Pancreas (tissue), 10 donors: Measurements from ENCODE around the gene TIMM17A. TPM values are rescaled to one million over a fixed set of nuclear protein-coding genes. Genes with fewer than 3 reads are reported as not detected.

Experiments used
- ATAC-seq, 4 donors: fragments of 200-7000 bp; cut with Tn5 transposase; one replicate each; pipeline versions ENCODE4 v1.8.0 to v1.9.1; 2020; ENCODE audit warnings: mild to moderate bottlenecking in 4 of 4, moderate library complexity in 4 of 4
- DNase-seq, 6 donors: peaks; one replicate each; pipeline ENCODE4 v3.0.0-alpha.2; 2020
- FAIRE-seq: peaks from 2 replicates; lab custom pipeline; 2012; peaks lifted over from hg19 to GRCh38; lab: Jason Lieb, UNC
- H3K27ac ChIP-seq, 4 donors: fragments of 200-600 bp; sonication (generic); 1 replicate in 3 of 4; 2 replicates in 1 of 4; pipeline versions ENCODE4 v1.5.0 to v1.8.0; 2020
- H3K27me3 ChIP-seq, 4 donors: fragments of 200-600 bp; one replicate each; pipeline ENCODE4 v1.8.0; 2021
- H3K36me3 ChIP-seq, 3 donors: fragments of 200-600 bp; sonication (generic) in 1 of 3; one replicate each; pipeline versions ENCODE4 v1.5.0 to v1.8.0; 2020 to 2021
- H3K4me1 ChIP-seq, 3 donors: fragments of 200-600 bp; one replicate each; pipeline ENCODE4 v1.8.0; 2021
- H3K4me3 ChIP-seq, 4 donors: fragments of 200-600 bp; sonication (generic) in 2 of 4; one replicate each; pipeline versions ENCODE4 v1.5.0 to v1.8.0; 2020 to 2021
- H3K9me3 ChIP-seq, 4 donors: fragments of 200-600 bp; one replicate each; pipeline ENCODE4 v1.8.0; 2021
- WGBS, 2 donors: extraction: QIAGEN DNeasy Blood & Tissue Kit; methylation state at CpG; one replicate each; pipeline ENCODE4 v1.1.7; 2013; 5-methylcytosine and 5-hydroxymethylcytosine counted together
- intact Hi-C, 3 donors: fragments of 100-400 bp; cut with DNase I; formaldehyde crosslinking; loops; one replicate each; pipeline versions ENCODE4 v1.11.1 to v1.14.2; 2022
- polyA plus RNA-seq, 2 donors: library from polyadenylated mRNA; stranded (reverse); fragments of 200-250 nt; gene quantifications; one replicate each; pipeline ENCODE4 v1.2.3, GENCODE V29; 2013
- total RNA-seq, 6 donors: library from RNA; stranded (reverse); fragmentation: NEBNext Ultra II Directional in 4 of 6; extraction: Animal tissue kit (Norgen Biotek cat#: 25700) in 4 of 6; gene quantifications; one replicate each; pipeline versions ENCODE4 v1.2.1 to v1.2.4, GENCODE V29; 2021 to 2023
- TF ChIP-seq, protein P1 (sequence below), 4 donors: fragments of 200-600 bp; sonication (generic) in 3 of 4; IDR thresholded peaks; one replicate each; pipeline versions ENCODE4 v1.5.0 to v1.8.0; 2021; ENCODE audit warnings: antibody characterized with exemption in 4 of 4
- donor health status: healthy with polysubstance abuse.
- donor health status: DM: no; HTN: no; CAD: no; lungs with moderate emphysema.
- donor health status: DM: no; HTN: no; CAD: no.
- donor health status: control.
- donor health status: control.
- donor health status: Bipolar disorder and iron deficiency.
- donor health status: DM: yes; HTN: yes; CAD: no.
- donor health status: DM: no; HTN: no; CAD: no.
- donor health status: DM: no; HTN: no; CAD: no.
- donor health status: DM: yes; HTN: yes; CAD: no.

TIMM17A gene
- total and polyA plus RNA-seq, 8 donors, result 7.9 to 28.2 (median 17.5) TPM

DNA sequence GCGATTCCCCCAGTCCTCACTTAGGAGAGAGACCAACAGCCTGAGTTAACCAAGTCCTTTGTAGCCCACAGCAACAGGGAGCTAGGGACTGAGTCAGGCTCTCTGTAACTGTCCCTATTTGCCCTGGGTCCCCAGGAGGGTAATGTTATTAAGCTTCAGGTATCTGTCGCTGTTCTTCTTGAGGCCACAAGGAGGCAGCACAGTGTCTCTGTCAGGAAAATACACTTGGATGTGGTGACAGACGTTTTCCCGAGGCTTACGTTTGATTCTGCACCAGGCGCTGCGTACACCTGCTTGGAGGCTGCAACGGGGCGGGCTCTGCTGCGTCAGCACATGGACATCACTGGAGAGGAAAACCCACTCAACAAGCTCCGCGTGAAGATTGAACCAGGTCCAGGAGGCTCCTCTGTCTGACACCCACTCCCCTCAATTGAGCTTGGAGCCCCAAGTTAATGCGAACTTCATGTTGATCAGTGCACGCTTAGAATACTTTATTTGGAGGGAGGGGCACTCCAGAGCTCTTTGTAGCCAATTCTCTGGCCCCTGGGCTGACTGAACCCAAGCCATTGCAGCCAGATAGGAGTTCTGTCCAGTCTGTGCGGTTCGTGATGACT is 44.4 kb downstream of the TIMM17A start:
- no peaks in the 10 kb centered on the region for H3K27me3 ChIP-seq
- WGBS, 2 donors, result 45 to 46% methylated on average over 16 of the region's 16 CpGs
- intact Hi-C loops, result loop anchor here (5.0 to 10.0 kb wide), 2 partner anchors 115 to 123 kb away; partner anchors contain the start of gene GPR37L1 (in 2 of the 3)
- peaks cover 0 to 55% (median 21%) of the 10 kb centered on the region in 3 donors for H3K36me3 ChIP-seq
- ATAC-seq, result peak; percentile 74 to 92 (median 88)
- H3K27ac ChIP-seq, result no peak overlapping the region
- DNase-seq, result peak in 4 of 6 donors; percentile 21 to 57 (median 38)
- H3K4me1 ChIP-seq, result no peaks in the 10 kb centered on the region
- TF ChIP-seq, protein P1, sequence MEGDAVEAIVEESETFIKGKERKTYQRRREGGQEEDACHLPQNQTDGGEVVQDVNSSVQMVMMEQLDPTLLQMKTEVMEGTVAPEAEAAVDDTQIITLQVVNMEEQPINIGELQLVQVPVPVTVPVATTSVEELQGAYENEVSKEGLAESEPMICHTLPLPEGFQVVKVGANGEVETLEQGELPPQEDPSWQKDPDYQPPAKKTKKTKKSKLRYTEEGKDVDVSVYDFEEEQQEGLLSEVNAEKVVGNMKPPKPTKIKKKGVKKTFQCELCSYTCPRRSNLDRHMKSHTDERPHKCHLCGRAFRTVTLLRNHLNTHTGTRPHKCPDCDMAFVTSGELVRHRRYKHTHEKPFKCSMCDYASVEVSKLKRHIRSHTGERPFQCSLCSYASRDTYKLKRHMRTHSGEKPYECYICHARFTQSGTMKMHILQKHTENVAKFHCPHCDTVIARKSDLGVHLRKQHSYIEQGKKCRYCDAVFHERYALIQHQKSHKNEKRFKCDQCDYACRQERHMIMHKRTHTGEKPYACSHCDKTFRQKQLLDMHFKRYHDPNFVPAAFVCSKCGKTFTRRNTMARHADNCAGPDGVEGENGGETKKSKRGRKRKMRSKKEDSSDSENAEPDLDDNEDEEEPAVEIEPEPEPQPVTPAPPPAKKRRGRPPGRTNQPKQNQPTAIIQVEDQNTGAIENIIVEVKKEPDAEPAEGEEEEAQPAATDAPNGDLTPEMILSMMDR (IDR thresholded peaks at IDR 0.05), result peak; percentile 43 to 69 (median 59)
- no peak overlapping the region for H3K4me3 ChIP-seq
- FAIRE-seq, result no peak
- H3K9me3 ChIP-seq, result no peaks in the 10 kb centered on the region

DNA sequence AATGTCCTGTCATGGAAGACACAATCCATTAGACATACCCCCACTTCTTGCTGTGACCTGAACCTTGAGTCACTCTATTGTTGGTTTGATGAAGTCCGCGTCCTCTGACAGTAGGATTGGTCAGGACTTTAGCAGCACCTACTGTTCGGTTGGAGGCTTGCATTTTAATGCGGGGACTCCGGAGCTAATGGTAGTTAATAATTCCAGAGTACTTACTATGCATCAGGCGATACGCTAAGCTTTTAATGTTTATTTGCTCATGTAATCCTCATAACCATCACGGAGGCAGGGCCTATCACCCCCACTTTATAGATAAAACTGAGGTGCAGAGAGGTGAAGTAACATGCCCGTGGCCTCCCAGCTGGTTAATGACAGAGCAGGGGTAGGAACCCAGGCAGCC is 47.2 kb downstream of the TIMM17A start:
- Histone ChIP-seq H3K9me3 (no peaks in the 10 kb centered on the region), H3K27me3 (no peaks in the 10 kb centered on the region), H3K36me3 (peaks cover 0 to 43% (median 23%) of the 10 kb centered on the region in 3 donors), H3K4me3 (no peak overlapping the region), H3K27ac (no peak overlapping the region), H3K4me1 (peaks cover 0 to 5% (median 0%) of the 10 kb centered on the region in 3 donors)
- FAIRE-seq (no peak), DNase-seq (no peak), ATAC-seq (no peak)
- WGBS, 2 donors, result 70 to 77% methylated on average over 9 of the region's 9 CpGs
- TF ChIP-seq, protein P1 (IDR thresholded peaks at IDR 0.05), result no peak
- intact Hi-C loops, result loop anchor here (5.0 to 10.0 kb wide), 2 partner anchors 112 to 120 kb away; partner anchors contain the start of gene GPR37L1 (in 2 of the 3)

GRCh38 chr1:202004711-202005110 is 49.4 kb downstream of the TIMM17A start:
- TF ChIP-seq, protein P1 (IDR thresholded peaks at IDR 0.05), result no peak
- DNase-seq (no peak), ATAC-seq (no peak), FAIRE-seq (no peak)
- 81 to 82% methylated on average over 8 to 9 of the region's 9 CpGs for WGBS, 2 donors
- H3K9me3 ChIP-seq, result no peaks in the 10 kb centered on the region
- peaks cover 0 to 43% (median 23%) of the 10 kb centered on the region in 3 donors for H3K36me3 ChIP-seq
- no peak overlapping the region for H3K27ac ChIP-seq
- H3K4me1 ChIP-seq, result peaks cover 1 to 15% (median 7%) of the 10 kb centered on the region in 3 donors
- no peak overlapping the region for H3K4me3 ChIP-seq
- no peaks in the 10 kb centered on the region for H3K27me3 ChIP-seq
- intact Hi-C loops, result loop anchor here (5.0 to 10.0 kb wide), 2 partner anchors 110 to 118 kb away; partner anchors contain the start of gene GPR37L1 (in 2 of the 3)

- WGBS, 2 donors, result 70 to 72% methylated on average over 2 of the region's 2 CpGs
- Histone ChIP-seq H3K27me3 (no peaks in the 10 kb centered on the region), H3K9me3 (no peaks in the 10 kb centered on the region), H3K36me3 (peaks cover 0 to 35% (median 18%) of the 10 kb centered on the region in 3 donors), H3K27ac (no peak overlapping the region), H3K4me1 (peaks cover 5 to 17% (median 12%) of the 10 kb centered on the region in 3 donors), H3K4me3 (no peak overlapping the region)
- ATAC-seq (no peak), DNase-seq (no peak), FAIRE-seq (no peak)
- TF ChIP-seq, protein P1 (IDR thresholded peaks at IDR 0.05), result peak in 1 of 4 donors; percentile 21
- intact Hi-C loops, result loop anchor here in 1 of 3 donors (10.0 kb wide), 1 partner anchor 109 kb away; no protein-coding TSS in a partner anchor
Measured at GRCh38 chr1:202005958-202006357, 50.7 kb downstream of the TIMM17A start.
